GM13977 (cell line): ENCODE measurements around the gene VDAC1.

Source experiments
- DNase-seq: peaks from one replicate; pipeline ENCODE4 v3.0.0; 2012; ENCODE audit warnings: low spot score
- in situ Hi-C: fragments of 300-500 bp; cut with MboI; formaldehyde crosslinking; loops from one replicate; pipeline ENCODE4 v1.12.0; 2022; ENCODE audit warnings: low sequenced_read_pairs, low pct_unique_long_range_greater_than_20kb, mixed read lengths, inconsistent platforms; ENCODE audit not compliant: unreplicated experiment
- TF ChIP-seq, protein P1 (sequence below): IDR thresholded peaks from 2 replicates; pipeline ENCODE4 v1.5.1; 2012; ENCODE audit warnings: mild to moderate bottlenecking, control low read depth; ENCODE audit not compliant: insufficient read depth; ENCODE audit errors: extremely low read depth, missing control alignments

The VDAC1 gene

DNA sequence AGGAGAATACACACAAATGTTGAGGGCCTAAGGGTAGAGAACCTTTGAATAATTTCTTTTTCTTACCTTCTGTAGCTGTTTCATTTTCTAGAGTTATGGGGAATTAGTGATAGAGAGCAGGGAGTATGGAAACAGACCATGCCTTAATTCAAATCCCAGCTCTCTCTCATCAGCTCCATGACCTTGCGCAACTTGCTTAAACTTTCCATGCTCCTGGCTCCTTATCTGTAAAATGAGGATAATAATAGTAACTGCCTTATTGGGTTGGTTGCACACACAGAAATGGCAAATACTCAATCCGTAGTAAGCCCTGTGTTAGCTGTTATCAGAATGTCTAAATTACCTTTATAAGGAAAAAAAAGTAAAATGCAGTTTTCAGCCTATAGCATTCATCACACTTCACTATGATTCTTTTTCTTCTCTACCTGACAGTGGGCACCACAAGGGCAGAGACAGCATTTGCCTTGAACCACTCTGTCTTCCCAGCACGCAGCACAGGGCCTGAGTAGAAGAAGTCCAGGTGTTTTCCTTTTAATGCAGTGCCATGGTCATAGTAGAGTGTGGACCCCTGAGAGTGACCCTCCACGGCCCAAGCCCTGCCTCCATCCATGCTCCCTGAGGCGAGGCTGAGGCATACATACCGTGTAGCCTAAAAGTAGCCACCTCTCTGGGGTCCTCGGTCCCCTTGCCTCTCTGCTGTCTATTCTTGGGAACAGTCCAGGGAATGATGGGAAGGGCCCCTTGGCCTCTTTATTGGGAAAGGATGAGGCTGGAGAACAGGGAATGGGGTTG lies 53.8 kb downstream of the VDAC1 start:
- in situ Hi-C loops, result no loop called here
- DNase-seq, result no peak
- TF ChIP-seq, protein P1, sequence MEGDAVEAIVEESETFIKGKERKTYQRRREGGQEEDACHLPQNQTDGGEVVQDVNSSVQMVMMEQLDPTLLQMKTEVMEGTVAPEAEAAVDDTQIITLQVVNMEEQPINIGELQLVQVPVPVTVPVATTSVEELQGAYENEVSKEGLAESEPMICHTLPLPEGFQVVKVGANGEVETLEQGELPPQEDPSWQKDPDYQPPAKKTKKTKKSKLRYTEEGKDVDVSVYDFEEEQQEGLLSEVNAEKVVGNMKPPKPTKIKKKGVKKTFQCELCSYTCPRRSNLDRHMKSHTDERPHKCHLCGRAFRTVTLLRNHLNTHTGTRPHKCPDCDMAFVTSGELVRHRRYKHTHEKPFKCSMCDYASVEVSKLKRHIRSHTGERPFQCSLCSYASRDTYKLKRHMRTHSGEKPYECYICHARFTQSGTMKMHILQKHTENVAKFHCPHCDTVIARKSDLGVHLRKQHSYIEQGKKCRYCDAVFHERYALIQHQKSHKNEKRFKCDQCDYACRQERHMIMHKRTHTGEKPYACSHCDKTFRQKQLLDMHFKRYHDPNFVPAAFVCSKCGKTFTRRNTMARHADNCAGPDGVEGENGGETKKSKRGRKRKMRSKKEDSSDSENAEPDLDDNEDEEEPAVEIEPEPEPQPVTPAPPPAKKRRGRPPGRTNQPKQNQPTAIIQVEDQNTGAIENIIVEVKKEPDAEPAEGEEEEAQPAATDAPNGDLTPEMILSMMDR, result no peak

DNA sequence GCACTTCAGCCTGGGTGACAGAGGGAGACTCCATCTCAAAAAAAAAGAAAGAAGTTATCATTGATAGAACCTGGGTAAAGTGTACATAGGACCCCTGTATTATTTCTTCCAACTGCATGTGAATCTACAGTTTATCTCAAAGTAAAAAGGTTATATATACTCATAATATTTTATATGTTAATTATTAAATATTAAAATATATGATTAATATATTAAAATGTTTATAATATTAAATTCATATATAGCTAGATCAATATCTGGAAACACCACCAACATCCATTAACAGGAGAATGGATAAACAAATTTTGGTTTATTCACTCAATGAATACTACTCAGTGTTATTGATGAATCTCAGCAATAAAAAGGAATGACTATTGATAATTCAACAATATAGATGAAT lies 56.1 kb downstream of the VDAC1 start:
- in situ Hi-C loops, result no loop called here
- DNase-seq, result no peak
- TF ChIP-seq, protein P1, result no peak

DNA sequence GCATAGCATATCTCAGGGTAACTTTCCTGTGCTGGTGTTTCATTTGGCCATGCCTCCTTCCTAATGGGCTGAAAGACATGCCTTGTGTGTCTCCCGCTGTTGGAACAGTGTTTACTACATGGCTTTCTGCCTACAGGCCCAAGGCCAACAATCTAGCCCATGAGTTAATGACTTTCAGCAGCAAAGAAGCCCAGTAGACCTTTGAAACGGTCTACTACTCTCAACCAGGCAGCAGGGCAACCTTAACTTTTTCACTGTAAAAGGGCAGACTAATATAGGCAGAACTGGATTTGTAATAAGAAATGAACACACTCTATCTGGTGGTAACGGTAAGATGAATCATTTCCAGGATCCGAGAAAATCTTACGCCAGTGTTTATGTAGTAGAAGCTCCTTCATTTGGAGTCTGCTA lies 57.3 kb downstream of the VDAC1 start:
- DNase-seq, result no peak
- in situ Hi-C loops, result no loop called here
- TF ChIP-seq, protein P1, result no peak

DNA sequence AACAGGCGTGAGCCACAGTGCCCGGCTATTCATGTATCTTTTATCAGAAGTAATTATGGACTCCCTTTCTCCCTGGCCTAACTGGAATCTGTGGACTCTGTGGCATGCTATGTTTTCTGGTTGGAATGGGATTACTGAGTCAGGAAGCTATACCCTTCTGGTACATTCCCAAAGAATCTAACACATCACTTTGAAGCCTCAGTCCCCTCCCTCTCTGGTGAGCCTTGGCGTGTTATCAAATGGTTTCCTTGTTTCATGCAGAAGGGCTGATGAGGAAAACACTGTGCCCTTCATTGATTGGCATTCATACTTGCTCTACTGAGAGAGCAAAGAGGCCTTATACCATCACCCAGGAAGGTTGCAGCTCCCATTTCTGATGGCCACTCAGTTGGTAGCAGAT lies 59.2 kb downstream of the VDAC1 start:
- TF ChIP-seq, protein P1, result no peak
- in situ Hi-C loops, result no loop called here

DNA sequence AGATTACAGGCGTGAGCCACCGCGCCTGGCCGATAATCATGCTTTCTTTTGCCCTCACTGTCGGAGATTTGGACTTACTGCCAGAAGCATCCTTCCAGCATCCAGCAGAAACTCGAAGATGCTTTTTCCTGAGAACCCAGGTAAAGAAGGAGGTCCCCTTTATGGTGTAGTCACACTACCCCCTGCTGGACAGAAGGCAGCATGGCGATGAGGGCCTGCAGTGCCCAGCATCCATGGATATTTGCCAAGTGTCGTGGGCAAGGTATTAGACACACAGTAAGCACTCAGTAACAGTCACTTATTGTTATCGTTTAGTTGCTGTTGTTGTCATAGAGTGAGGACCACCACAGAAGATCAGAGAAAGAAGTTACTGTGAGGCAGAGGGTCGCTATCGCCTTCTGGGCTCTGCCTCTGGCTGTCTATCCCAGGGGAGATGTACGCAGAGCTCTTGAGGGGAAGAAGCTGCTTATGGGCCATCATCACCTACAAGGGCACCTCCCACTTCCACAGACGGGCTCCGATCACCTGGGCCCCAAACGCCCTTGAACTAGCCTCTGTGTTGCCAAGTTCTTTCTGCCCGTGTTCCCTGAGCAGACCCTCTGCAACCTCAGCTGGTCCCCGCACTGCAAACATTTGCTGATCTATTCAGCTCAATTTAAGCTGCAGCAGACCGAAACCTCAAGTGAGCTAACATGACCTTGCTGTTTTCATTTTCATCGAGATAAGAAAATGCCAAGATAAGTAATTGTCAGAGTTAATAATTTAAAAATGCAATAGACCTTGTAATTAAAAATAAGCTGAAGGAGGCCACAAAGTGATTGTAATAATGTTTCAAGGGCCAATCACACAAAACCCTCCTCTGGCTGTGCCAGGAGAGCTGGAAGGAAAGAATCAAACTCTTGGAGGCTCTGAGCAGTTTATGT lies 60.3 kb downstream of the VDAC1 start:
- TF ChIP-seq, protein P1, result peak; percentile 89
- in situ Hi-C loops, result no loop called here
- peak; percentile 57 for DNase-seq

More for the DNA sequence above, 59.2 kb downstream of the VDAC1 start:
- no peak for DNase-seq

DNA sequence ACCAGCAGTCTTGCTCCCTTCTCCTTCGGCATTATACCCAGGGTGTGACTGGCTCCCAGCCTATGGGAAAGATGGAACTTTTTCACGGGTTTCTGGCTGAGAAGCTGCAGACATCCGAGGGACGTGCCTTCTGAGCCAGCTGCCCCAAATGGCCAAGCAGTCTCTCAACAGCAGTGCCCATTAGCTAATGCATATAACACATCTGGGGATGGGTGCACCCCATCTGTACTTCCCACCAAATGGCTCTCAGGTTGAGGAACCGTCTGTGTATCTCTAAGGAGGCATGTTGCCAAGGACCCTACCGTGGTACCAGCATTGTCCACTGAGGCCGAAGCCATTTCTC lies 61.3 kb downstream of the VDAC1 start:
- TF ChIP-seq, protein P1, result no peak
- in situ Hi-C loops, result no loop called here
- no peak for DNase-seq
